Fibroblast of lung (primary cell): Measurements from ENCODE around the gene GAGE13.

Source experiments
- EZH2 ChIP-seq: IDR thresholded peaks from 2 replicates; pipeline ENCODE4 v1.5.1; 2012; ENCODE audit warnings: low read length, control low read depth, mild to moderate bottlenecking; ENCODE audit errors: missing control alignments
- TF ChIP-seq, protein P1 (sequence below), 2 donors: IDR thresholded peaks in 1 of 2; conservative IDR thresholded peaks in 1 of 2; 1 replicate in 1 of 2; 2 replicates in 1 of 2; pipeline ENCODE4 v1.5.1; 2011 to 2012; ENCODE audit warnings: low read length in 2 of 2, control low read depth in 1 of 2, inconsistent platforms in 1 of 2, low read depth in 1 of 2, mild to moderate bottlenecking in 1 of 2

DNA sequence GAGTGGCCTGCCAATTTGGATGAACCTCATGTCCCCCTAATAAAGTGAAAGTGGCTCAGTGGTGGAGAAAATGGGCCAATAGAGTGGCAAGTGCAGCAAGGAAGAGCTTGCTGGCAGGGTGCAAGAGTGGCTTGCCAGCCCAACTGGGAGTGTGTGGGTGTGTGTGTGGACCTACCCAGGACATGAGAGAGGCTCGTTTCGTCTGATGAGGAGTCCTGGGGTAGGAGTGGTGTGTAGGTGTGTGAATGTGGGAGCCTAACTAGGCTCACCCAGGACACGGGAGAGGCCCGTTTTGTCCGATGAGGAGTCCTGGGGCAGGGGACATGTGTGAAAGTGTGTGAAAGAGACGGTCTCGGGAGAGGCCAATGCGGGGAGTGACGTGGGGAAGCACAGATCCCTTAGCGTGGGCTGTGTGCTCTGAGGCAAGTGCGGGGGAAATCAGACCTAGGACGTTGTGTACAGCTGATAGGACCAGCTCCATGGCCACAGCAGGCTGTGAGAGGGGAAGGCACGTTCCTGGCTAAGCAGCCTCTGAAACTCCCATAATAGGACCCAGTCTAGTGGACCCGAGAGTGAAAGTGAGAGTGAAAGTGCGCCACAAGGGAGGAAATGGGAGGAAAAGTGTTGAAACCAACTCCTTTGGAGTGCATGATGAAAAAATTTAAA, 22.6 kb upstream of the GAGE13 start:
- TF ChIP-seq, protein P1, sequence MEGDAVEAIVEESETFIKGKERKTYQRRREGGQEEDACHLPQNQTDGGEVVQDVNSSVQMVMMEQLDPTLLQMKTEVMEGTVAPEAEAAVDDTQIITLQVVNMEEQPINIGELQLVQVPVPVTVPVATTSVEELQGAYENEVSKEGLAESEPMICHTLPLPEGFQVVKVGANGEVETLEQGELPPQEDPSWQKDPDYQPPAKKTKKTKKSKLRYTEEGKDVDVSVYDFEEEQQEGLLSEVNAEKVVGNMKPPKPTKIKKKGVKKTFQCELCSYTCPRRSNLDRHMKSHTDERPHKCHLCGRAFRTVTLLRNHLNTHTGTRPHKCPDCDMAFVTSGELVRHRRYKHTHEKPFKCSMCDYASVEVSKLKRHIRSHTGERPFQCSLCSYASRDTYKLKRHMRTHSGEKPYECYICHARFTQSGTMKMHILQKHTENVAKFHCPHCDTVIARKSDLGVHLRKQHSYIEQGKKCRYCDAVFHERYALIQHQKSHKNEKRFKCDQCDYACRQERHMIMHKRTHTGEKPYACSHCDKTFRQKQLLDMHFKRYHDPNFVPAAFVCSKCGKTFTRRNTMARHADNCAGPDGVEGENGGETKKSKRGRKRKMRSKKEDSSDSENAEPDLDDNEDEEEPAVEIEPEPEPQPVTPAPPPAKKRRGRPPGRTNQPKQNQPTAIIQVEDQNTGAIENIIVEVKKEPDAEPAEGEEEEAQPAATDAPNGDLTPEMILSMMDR (conservative IDR thresholded peaks at IDR 0.05 in 1 of 2, IDR thresholded peaks at IDR 0.05 in 1 of 2; ENCODE audit: low read depth in 1 of 2, low read length in 2 of 2): no peak
- no peak for TF ChIP-seq EZH2
